GM12878 (cell line): ENCODE data around the gene SSNA1.

Experiments
- EZH2 ChIP-seq: IDR thresholded peaks from 2 replicates; pipeline ENCODE4 v1.6.1; 2012; ENCODE audit warnings: low read depth, mild to moderate bottlenecking, control low read depth, inconsistent platforms, low read length, borderline replicate concordance; ENCODE audit not compliant: control insufficient read depth
- TCF3 ChIP-seq: IDR thresholded peaks from 2 replicates; pipeline ENCODE4 v1.6.1; 2012; ENCODE audit warnings: low read depth, mild to moderate bottlenecking, low read length, borderline replicate concordance; ENCODE audit not compliant: insufficient read depth
- YY1 ChIP-seq: IDR thresholded peaks from 2 replicates; pipeline ENCODE4 v1.6.1; 2011; ENCODE audit warnings: low read depth, mild to moderate bottlenecking, low read length
- ZSCAN29 ChIP-seq: fragments of 450-650 bp; IDR thresholded peaks from 2 replicates; pipeline ENCODE4 v1.6.1; 2017; ENCODE audit warnings: mild to moderate bottlenecking, moderate library complexity
- TF ChIP-seq, protein P1 (sequence below): fragments of 450-650 bp; IDR thresholded peaks from 2 replicates; pipeline ENCODE4 v1.6.1; 2017; ENCODE audit warnings: antibody characterized with exemption, mild to moderate bottlenecking, moderate library complexity

DNA sequence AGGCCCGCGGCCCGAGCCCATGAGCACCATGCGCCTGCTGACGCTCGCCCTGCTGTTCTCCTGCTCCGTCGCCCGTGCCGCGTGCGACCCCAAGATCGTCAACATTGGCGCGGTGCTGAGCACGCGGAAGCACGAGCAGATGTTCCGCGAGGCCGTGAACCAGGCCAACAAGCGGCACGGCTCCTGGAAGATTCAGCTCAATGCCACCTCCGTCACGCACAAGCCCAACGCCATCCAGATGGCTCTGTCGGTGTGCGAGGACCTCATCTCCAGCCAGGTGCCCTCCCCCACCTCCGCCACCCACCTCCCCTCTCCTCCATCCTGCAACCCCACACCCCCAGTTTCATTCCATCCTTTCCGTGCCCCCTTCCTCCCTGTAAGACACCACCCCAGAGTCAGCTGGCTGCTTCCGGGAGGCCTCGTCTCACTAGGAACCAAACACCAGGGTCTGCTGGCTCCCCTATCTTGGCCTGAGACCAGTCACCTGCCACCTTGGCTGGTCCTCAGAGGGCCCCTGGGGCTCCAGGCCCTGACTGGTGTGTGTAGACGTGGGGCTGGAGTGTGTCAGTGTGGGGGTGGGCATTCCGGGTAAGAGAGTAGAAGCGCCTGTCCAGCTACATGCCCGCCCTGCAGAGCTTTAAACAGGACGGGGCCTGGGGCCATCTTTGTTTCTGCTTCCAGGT lies 48.9 kb upstream of the SSNA1 start:
- TF ChIP-seq EZH2 (no peak), TCF3 (no peak), YY1 (no peak), ZSCAN29 (no peak)
- TF ChIP-seq, protein P1, sequence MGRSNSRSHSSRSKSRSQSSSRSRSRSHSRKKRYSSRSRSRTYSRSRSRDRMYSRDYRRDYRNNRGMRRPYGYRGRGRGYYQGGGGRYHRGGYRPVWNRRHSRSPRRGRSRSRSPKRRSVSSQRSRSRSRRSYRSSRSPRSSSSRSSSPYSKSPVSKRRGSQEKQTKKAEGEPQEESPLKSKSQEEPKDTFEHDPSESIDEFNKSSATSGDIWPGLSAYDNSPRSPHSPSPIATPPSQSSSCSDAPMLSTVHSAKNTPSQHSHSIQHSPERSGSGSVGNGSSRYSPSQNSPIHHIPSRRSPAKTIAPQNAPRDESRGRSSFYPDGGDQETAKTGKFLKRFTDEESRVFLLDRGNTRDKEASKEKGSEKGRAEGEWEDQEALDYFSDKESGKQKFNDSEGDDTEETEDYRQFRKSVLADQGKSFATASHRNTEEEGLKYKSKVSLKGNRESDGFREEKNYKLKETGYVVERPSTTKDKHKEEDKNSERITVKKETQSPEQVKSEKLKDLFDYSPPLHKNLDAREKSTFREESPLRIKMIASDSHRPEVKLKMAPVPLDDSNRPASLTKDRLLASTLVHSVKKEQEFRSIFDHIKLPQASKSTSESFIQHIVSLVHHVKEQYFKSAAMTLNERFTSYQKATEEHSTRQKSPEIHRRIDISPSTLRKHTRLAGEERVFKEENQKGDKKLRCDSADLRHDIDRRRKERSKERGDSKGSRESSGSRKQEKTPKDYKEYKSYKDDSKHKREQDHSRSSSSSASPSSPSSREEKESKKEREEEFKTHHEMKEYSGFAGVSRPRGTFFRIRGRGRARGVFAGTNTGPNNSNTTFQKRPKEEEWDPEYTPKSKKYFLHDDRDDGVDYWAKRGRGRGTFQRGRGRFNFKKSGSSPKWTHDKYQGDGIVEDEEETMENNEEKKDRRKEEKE = no peak
